ENCODE data around the gene EFCAB14.
A peak's percentile ranks its signal among the peaks of the same experiment; 100 is the strongest.
"Not testable (repeated sequence)": the region's sequence is repeated elsewhere in the genome, so short reads cannot be mapped to it uniquely, and the experiment has no call there.

The EFCAB14 gene, protein sequence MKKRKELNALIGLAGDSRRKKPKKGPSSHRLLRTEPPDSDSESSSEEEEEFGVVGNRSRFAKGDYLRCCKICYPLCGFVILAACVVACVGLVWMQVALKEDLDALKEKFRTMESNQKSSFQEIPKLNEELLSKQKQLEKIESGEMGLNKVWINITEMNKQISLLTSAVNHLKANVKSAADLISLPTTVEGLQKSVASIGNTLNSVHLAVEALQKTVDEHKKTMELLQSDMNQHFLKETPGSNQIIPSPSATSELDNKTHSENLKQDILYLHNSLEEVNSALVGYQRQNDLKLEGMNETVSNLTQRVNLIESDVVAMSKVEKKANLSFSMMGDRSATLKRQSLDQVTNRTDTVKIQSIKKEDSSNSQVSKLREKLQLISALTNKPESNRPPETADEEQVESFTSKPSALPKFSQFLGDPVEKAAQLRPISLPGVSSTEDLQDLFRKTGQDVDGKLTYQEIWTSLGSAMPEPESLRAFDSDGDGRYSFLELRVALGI

DNA sequence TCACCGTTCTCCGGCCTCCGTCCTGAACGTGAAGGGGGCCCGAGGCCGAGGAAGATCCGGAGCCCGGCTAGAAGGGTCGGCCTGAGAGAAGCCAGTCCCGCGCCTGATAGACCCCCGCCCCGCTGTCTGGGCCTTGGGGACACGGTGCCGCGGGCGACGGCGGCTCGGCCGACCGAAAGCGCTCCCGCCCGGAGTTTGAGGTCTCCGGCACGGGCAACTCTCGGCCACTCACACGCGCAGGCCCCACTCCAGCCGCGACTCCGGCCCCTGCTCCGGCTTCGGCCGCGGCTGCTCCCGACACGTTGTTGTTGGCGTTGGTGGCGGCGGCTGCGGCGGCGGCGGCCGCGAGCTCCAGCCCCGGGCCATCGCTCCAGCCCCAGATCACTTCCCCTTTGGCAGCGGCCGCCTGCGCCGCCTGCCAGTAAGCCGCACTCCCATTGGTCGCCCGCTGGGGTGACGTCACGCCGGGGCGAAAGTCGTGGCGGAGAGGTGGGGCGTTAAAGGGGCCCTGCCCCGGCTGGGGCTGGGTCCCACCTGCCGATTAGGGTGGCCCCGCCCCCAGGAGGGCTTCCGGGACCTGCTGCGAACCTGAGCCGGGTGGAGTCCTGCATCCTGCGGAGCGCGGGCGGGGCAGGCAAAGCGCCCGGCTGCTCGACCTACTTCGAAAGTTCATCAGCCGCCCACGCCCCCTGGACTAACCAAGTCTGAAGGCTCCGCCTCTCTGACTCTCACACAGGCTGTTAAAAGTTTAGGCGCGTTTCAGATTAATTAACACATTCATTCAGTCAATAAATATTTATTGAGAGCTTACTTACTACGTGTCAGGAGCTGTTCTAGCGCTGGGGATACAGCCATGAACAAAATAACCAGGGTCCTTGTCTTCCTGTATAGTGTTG, at the start of gene EFCAB14:
Gene EFCAB14, minus strand, starts transcription at position 388 of the 896 bp plus-strand sequence. CDS start 1,027 bp downstream, outside the sequence.
- Histone ChIP-seq H3K27me3 (ENCODE audit: control insufficient read depth in 1 of 2, insufficient read depth in 2 of 2, low read length in 2 of 2) (no peaks in the 10 kb centered on the region), H3K9me3 (ENCODE audit: low read length) (no peaks in the 10 kb centered on the region), H3K4me3 (ENCODE audit: low read depth in 1 of 2, low read length in 2 of 2) (peak within 1 kb of the TSS; percentile 81 to 84), H3K36me3 (ENCODE audit: insufficient read depth, low read length) (peaks cover 11% of the 10 kb centered on the region), H3K4me1 (ENCODE audit: insufficient read depth, low read length) (peaks cover 27% of the 10 kb centered on the region), H3K27ac (ENCODE audit: low read depth, low read length) (peak within 1 kb of the TSS; percentile 81), H3K9ac (ENCODE audit: low read length) (peak within 1 kb of the TSS; percentile 52)

DNA sequence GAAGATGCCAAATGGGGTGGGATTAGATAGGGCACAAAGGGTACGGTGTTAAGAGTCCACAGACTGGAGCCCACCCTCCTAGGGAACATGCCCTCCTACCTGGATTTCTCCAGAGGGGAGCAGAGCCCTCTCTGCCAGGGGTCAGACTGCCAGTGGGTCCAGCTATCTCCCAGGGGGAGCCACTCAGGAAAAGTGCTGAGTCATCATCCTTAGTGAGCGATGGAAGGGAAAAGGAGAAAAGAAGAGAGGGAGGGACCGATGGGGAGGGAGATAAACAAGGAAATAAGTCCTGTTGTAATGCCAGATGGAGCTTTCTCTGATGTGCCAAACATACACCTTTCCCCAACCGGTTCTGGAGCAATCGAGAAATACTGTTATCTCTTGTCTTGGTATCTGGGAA, 49.5 kb upstream of the EFCAB14 start:
- no peak overlapping the region for H3K9ac ChIP-seq (ENCODE audit: low read length)
- H3K9me3 ChIP-seq (ENCODE audit: low read length): no peaks in the 10 kb centered on the region
- H3K4me1 ChIP-seq (ENCODE audit: insufficient read depth, low read length): no peaks in the 10 kb centered on the region
- H3K27me3 ChIP-seq (ENCODE audit: control insufficient read depth in 1 of 2, insufficient read depth in 2 of 2, low read length in 2 of 2): no peaks in the 10 kb centered on the region
- H3K4me3 ChIP-seq (ENCODE audit: low read depth in 1 of 2, low read length in 2 of 2): no peak overlapping the region
- no peaks in the 10 kb centered on the region for H3K36me3 ChIP-seq (ENCODE audit: insufficient read depth, low read length)
- H3K27ac ChIP-seq (ENCODE audit: low read depth, low read length): no peak overlapping the region

DNA sequence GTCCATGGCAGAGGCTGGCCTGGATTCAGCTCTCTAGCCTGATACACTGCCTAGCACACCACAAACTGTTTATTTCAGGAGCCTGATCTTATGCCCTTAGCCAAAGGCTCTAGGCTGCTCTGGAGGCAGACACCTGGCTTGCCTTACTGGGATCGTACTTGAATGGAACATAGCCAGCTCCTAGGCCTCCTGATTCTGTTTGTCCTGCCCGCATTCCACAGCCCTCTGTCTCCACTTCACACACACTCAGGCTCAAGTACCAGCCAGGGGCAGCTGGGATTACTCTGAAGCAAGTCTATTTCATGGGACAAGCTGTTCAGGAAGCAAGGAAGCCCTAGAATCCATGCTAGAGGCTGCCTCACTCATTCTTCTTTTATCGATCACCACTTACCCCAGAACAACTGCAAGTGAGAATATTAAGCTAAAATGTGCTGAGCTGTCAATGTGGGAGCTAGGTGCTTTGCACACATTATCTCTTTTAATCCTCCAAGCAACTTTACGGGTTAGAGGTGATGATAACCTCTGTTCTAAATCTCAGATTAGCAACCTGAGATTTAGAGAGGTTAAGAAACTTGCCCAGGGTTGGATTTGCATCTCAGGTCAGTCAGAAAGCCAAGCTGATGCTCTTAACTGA, 48.9 kb upstream of the EFCAB14 start:
- Histone ChIP-seq H3K9me3 (ENCODE audit: low read length) (no peaks in the 10 kb centered on the region), H3K27ac (ENCODE audit: low read depth, low read length) (no peak overlapping the region), H3K36me3 (ENCODE audit: insufficient read depth, low read length) (no peaks in the 10 kb centered on the region), H3K4me1 (ENCODE audit: insufficient read depth, low read length) (no peaks in the 10 kb centered on the region), H3K9ac (ENCODE audit: low read length) (no peak overlapping the region), H3K27me3 (ENCODE audit: control insufficient read depth in 1 of 2, insufficient read depth in 2 of 2, low read length in 2 of 2) (no peaks in the 10 kb centered on the region), H3K4me3 (ENCODE audit: low read depth in 1 of 2, low read length in 2 of 2) (no peak overlapping the region)

DNA sequence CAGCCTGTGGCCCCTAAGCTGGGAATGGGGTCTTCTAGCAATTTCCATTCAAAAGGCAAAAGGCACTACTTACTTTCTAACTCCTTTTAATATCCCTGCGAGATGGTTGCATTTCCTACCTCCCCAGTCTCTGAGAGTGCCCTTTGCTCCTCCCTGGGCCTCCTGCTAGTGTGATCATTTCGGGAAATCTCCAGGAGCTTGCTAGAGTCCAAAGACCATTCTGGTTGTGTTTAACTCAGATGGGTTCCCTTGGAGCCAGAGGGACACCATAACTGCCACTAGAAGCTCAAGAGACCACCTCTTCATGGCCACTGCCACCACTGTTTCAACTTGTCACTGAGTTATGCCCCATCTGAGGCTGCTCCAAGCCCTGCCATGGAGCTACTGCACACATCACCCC, 45.5 kb upstream of the EFCAB14 start:
- Histone ChIP-seq H3K4me1 (ENCODE audit: insufficient read depth, low read length) (no peaks in the 10 kb centered on the region), H3K27ac (ENCODE audit: low read depth, low read length) (no peak overlapping the region), H3K9ac (ENCODE audit: low read length) (no peak overlapping the region), H3K36me3 (ENCODE audit: insufficient read depth, low read length) (no peaks in the 10 kb centered on the region), H3K4me3 (ENCODE audit: low read depth in 1 of 2, low read length in 2 of 2) (no peak overlapping the region), H3K9me3 (ENCODE audit: low read length) (no peaks in the 10 kb centered on the region), H3K27me3 (ENCODE audit: control insufficient read depth in 1 of 2, insufficient read depth in 2 of 2, low read length in 2 of 2) (no peaks in the 10 kb centered on the region)

DNA sequence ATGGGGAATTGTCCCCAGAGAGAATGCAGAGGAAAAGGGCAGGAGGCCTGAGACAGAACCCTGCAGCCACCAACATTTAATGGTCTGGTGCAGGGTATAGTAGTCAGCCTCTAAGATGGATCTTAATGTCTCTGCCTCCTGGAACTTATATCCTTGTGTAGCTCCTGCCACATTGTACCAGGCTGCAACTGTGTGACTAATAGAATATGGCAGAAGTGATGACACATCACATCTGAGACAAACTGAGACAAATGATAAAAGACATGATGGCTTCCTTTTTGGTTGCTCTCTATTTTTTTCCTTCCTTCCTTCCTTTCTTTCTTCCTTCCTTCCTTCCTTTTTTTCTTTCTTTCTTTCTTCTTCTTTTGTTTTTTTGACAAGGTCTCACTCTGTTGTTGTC, 42.8 kb upstream of the EFCAB14 start:
- no peaks in the 10 kb centered on the region for H3K27me3 ChIP-seq (ENCODE audit: control insufficient read depth in 1 of 2, insufficient read depth in 2 of 2, low read length in 2 of 2)
- no peaks in the 10 kb centered on the region for H3K9me3 ChIP-seq (ENCODE audit: low read length)
- no peak overlapping the region for H3K4me3 ChIP-seq (ENCODE audit: low read depth in 1 of 2, low read length in 2 of 2)
- no peak overlapping the region for H3K27ac ChIP-seq (ENCODE audit: low read depth, low read length)
- no peaks in the 10 kb centered on the region for H3K4me1 ChIP-seq (ENCODE audit: insufficient read depth, low read length)
- H3K9ac ChIP-seq (ENCODE audit: low read length): no peak overlapping the region
- H3K36me3 ChIP-seq (ENCODE audit: insufficient read depth, low read length): no peaks in the 10 kb centered on the region

DNA sequence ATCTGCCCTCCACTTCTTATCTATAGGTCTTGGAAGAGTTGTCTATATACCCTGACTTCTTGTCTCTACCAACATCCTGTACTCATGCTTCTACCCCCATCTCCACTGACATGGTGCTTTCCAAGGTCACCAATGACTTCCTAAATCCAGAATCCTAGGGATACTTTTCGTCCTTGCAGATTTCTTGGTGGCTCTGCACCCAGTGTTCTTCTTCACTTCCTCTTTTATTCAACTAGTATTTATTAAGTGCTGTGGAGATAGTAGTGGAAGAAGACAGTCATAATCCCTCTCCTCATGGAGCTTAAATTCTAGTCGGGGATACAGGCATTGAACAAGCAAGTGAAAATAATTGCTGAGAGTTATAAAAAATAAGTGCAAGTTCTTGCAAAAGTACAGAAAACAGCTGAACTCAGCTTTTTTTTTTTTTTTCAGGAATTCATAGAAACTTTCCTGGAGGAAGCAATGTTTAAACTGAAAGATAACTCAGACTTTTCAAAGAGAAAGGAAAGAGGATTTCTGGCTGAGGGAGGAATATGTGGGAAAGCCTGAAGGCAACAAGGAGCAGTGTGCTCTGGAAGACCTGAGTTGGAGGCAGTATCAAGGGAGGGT, 41.7 kb upstream of the EFCAB14 start:
- Histone ChIP-seq H3K27me3 (ENCODE audit: control insufficient read depth in 1 of 2, insufficient read depth in 2 of 2, low read length in 2 of 2) (no peaks in the 10 kb centered on the region), H3K27ac (ENCODE audit: low read depth, low read length) (no peak overlapping the region), H3K9me3 (ENCODE audit: low read length) (no peaks in the 10 kb centered on the region), H3K4me3 (ENCODE audit: low read depth in 1 of 2, low read length in 2 of 2) (no peak overlapping the region), H3K4me1 (ENCODE audit: insufficient read depth, low read length) (no peaks in the 10 kb centered on the region), H3K36me3 (ENCODE audit: insufficient read depth, low read length) (no peaks in the 10 kb centered on the region), H3K9ac (ENCODE audit: low read length) (no peak overlapping the region)

DNA sequence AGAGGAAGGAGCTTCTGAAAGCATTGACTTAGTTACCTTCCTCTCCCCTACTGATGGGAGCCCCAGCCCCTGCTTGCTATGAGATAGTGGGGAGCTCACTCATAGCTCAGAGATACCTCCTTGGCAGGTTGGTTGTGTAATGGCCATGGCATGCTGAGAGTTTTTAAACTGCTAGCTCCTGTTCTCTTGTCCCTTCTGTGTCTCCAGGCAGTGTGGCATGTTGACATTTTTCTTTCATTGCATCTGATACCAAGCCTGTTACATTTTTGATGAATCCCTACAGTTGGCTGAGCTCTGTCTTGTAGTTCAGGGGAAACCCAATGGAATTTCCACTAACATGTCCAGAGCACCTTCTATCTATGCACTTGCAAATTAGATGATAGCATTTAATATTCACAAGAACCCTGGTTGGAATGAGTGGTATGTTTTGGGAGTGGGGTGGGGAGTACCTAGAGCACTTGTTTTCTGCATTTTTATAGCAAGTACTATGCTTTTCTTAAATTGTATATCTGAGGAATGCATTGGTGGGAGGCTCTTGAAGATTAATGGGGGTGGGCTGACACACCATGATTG, 39.1 kb upstream of the EFCAB14 start:
- no peak overlapping the region for H3K9ac ChIP-seq (ENCODE audit: low read length)
- no peaks in the 10 kb centered on the region for H3K9me3 ChIP-seq (ENCODE audit: low read length)
- no peaks in the 10 kb centered on the region for H3K36me3 ChIP-seq (ENCODE audit: insufficient read depth, low read length)
- no peaks in the 10 kb centered on the region for H3K4me1 ChIP-seq (ENCODE audit: insufficient read depth, low read length)
- no peaks in the 10 kb centered on the region for H3K27me3 ChIP-seq (ENCODE audit: control insufficient read depth in 1 of 2, insufficient read depth in 2 of 2, low read length in 2 of 2)
- no peak overlapping the region for H3K4me3 ChIP-seq (ENCODE audit: low read depth in 1 of 2, low read length in 2 of 2)
- no peak overlapping the region for H3K27ac ChIP-seq (ENCODE audit: low read depth, low read length)

DNA sequence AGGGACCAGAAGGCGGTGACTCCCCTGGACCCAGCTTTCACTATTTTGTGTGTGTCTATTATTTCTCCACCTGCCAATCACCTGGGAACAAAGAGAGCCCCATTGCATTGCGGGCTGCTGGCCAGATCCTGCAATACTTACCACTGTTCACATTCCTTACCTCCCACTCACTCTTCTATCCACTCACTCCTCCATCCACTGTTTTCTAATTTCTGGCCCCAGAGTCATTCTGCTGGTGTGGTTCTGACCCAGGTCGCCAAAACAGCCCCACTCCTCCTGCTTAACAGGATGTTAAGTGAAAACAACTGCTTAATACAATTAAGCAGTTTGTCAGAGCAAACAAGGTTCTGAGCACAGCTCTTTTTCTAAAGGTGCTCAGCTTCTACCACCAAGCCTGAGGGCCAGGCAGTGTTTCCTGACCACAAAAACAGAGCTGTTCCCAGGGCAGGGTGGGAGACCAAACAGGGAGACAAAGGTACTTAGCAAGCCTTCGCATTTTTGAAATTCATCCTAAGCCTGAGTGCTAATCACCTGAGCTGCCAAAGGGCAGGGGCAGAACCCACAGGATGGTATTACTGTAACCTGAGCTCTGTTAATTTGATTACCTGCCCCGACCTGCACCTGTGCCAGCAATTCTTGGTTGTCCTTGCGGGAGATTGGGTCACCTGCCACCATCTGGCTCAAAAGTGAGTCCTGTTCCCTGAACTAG, 38.5 kb upstream of the EFCAB14 start:
- Histone ChIP-seq H3K27me3 (ENCODE audit: control insufficient read depth in 1 of 2, insufficient read depth in 2 of 2, low read length in 2 of 2) (no peaks in the 10 kb centered on the region), H3K36me3 (ENCODE audit: insufficient read depth, low read length) (no peaks in the 10 kb centered on the region), H3K4me3 (ENCODE audit: low read depth in 1 of 2, low read length in 2 of 2) (no peak overlapping the region), H3K9ac (ENCODE audit: low read length) (no peak overlapping the region), H3K4me1 (ENCODE audit: insufficient read depth, low read length) (no peaks in the 10 kb centered on the region), H3K9me3 (ENCODE audit: low read length) (no peaks in the 10 kb centered on the region), H3K27ac (ENCODE audit: low read depth, low read length) (no peak overlapping the region)

DNA sequence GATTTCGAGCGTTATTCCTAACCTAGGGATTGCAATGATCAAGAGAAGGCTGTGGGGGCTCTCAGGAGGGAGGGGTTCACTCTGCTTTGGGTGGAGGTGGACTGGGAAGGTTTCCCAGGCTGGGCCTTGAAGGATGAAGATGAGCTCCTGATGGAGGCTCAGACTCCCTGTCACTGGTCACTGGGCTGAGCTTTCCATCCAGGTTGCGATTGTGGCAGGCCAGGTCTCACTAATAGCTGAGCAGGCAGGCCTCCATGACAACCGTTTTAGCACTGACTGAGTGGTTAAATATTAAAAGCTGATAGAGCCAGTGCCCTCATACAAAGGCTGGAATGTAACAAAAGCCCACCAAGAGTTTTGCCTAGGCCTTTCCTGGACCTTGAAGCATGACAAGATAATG, 36.2 kb upstream of the EFCAB14 start:
- H3K27ac ChIP-seq (ENCODE audit: low read depth, low read length): no peak overlapping the region
- H3K4me3 ChIP-seq (ENCODE audit: low read depth in 1 of 2, low read length in 2 of 2): no peak overlapping the region
- H3K36me3 ChIP-seq (ENCODE audit: insufficient read depth, low read length): no peaks in the 10 kb centered on the region
- no peak overlapping the region for H3K9ac ChIP-seq (ENCODE audit: low read length)
- H3K27me3 ChIP-seq (ENCODE audit: control insufficient read depth in 1 of 2, insufficient read depth in 2 of 2, low read length in 2 of 2): no peaks in the 10 kb centered on the region
- H3K9me3 ChIP-seq (ENCODE audit: low read length): no peaks in the 10 kb centered on the region
- H3K4me1 ChIP-seq (ENCODE audit: insufficient read depth, low read length): no peaks in the 10 kb centered on the region

DNA sequence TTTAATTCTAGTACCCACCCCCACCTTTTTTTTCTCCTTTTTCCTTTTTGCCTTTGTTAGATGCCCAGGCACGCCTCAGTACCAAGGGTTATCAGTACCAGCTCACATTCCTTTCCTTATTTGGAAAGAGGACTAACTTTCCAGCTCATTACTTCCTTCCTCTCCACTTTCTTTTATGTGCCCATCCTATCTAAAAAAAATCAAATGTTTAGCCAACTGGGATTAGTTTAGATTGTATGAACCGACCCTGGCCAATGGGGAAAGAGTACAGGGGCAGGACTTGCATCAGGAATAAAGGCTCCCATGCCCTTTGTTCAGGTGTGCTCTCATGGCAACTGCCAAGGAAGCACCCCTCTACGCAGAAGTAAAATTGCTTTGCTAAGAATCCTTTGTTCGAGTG, 35.8 kb upstream of the EFCAB14 start:
- H3K9me3 ChIP-seq (ENCODE audit: low read length); H3K4me1 ChIP-seq (ENCODE audit: insufficient read depth, low read length); H3K4me3 ChIP-seq (ENCODE audit: low read depth in 1 of 2, low read length in 2 of 2); H3K27ac ChIP-seq (ENCODE audit: low read depth, low read length); H3K27me3 ChIP-seq (ENCODE audit: control insufficient read depth in 1 of 2, insufficient read depth in 2 of 2, low read length in 2 of 2); H3K36me3 ChIP-seq (ENCODE audit: insufficient read depth, low read length); H3K9ac ChIP-seq (ENCODE audit: low read length): not testable (repeated sequence)
